Mesendoderm (in vitro differentiated cells): ENCODE data around the gene HEPHL1.

Experiments used
- DNase-seq: peaks from one replicate; pipeline ENCODE4 v3.0.0; 2013
- H2AK5ac ChIP-seq: 2 replicates; pipeline ENCODE4 v1.6.1; 2013; ENCODE audit warnings: low read length, inconsistent platforms
- H2BK120ac ChIP-seq: 2 replicates; pipeline ENCODE4 v1.6.1; 2013; ENCODE audit warnings: low read depth, mild to moderate bottlenecking, low read length, moderate library complexity, mixed read lengths
- H2BK15ac ChIP-seq: replicated peaks from 2 replicates; pipeline ENCODE4 v1.6.1; 2013; ENCODE audit warnings: low read depth, mild to moderate bottlenecking, moderate library complexity
- H2BK5ac ChIP-seq: 2 replicates; pipeline ENCODE4 v1.6.1; 2013; ENCODE audit warnings: low read length, inconsistent platforms
- H3K18ac ChIP-seq: 2 replicates; pipeline ENCODE4 v1.6.1; 2013; ENCODE audit warnings: mild to moderate bottlenecking, low read length, mixed read lengths
- H3K23ac ChIP-seq: one replicate; pipeline ENCODE4 v1.6.1; 2013; ENCODE audit warnings: low read length
- H3K27ac ChIP-seq: 2 replicates; pipeline ENCODE4 v1.5.1; 2013; ENCODE audit warnings: low read depth, mild to moderate bottlenecking, inconsistent platforms, low read length, moderate library complexity
- H3K27me3 ChIP-seq: 2 replicates; pipeline ENCODE4 v1.6.1; 2013; ENCODE audit warnings: low read length, control low read depth, mild to moderate bottlenecking, inconsistent platforms; ENCODE audit not compliant: insufficient read depth, poor library complexity
- H3K36me3 ChIP-seq: 2 replicates; pipeline ENCODE4 v1.6.1; 2013; ENCODE audit warnings: low read length, inconsistent platforms; ENCODE audit not compliant: control insufficient read depth, insufficient read depth
- H3K4ac ChIP-seq: one replicate; pipeline ENCODE4 v1.6.1; 2013; ENCODE audit warnings: low read depth, mild to moderate bottlenecking, low read length, moderate library complexity
- H3K4me1 ChIP-seq: 2 replicates; pipeline ENCODE4 v1.6.1; 2013; ENCODE audit warnings: low read depth, low read length, inconsistent platforms; ENCODE audit not compliant: control insufficient read depth
- H3K4me2 ChIP-seq: 2 replicates; pipeline ENCODE4 v1.6.1; 2013; ENCODE audit warnings: low read length
- H3K4me3 ChIP-seq: 2 replicates; pipeline ENCODE4 v1.5.1; 2013; ENCODE audit warnings: mild to moderate bottlenecking, low read length
- H3K56ac ChIP-seq: one replicate; pipeline ENCODE4 v1.6.1; 2013; ENCODE audit warnings: low read length
- H3K79me1 ChIP-seq: 2 replicates; pipeline ENCODE4 v1.6.1; 2013; ENCODE audit warnings: low read length, inconsistent platforms
- H3K79me2 ChIP-seq: 2 replicates; pipeline ENCODE4 v1.6.1; 2013; ENCODE audit warnings: mild to moderate bottlenecking, low read length; ENCODE audit not compliant: control insufficient read depth, insufficient read depth
- H3K9ac ChIP-seq: 2 replicates; pipeline ENCODE4 v1.6.1; 2013; ENCODE audit warnings: low read length, inconsistent platforms
- H4K5ac ChIP-seq: one replicate; pipeline ENCODE4 v1.6.1; 2013; ENCODE audit warnings: low read length
- H4K8ac ChIP-seq: one replicate; pipeline ENCODE4 v1.6.1; 2013; ENCODE audit warnings: low read depth, mild to moderate bottlenecking, control low read depth, low read length, moderate library complexity
- WGBS: extraction: QIAGEN DNeasy Blood & Tissue Kit; methylation state at CpG from one replicate; pipeline ENCODE4 v1.1.7; 2013; ENCODE audit warnings: low lambda C conversion rate, missing lambda C conversion rate; ENCODE audit not compliant: insufficient coverage; ENCODE audit errors: extremely low coverage; 5-methylcytosine and 5-hydroxymethylcytosine counted together

The HEPHL1 gene

GRCh38 chr11:94010136-94010535, 11.0 kb upstream of the HEPHL1 start:
- Histone ChIP-seq H2BK120ac (no peak overlapping the region), H3K27me3 (no peaks in the 10 kb centered on the region), H3K4me3 (no peak overlapping the region), H3K18ac (no peak overlapping the region), H3K9ac (no peak overlapping the region), H3K4me1 (no peaks in the 10 kb centered on the region), H3K4ac (no peak overlapping the region), H2BK15ac (no peak overlapping the region), H3K27ac (no peak overlapping the region), H3K79me2 (no peaks in the 10 kb centered on the region), H4K8ac (no peak overlapping the region), H2AK5ac (no peak overlapping the region), H3K23ac (no peak overlapping the region), H3K56ac (no peak overlapping the region), H3K36me3 (no peaks in the 10 kb centered on the region), H2BK5ac (no peak overlapping the region), H3K79me1 (no peaks in the 10 kb centered on the region), H3K4me2 (no peak overlapping the region), H4K5ac (no peak overlapping the region)
- WGBS, result no CpG with 5 or more reads among the region's 1 CpG
- DNase-seq, result no peak

GRCh38 chr11:94011478-94011877, 9.7 kb upstream of the HEPHL1 start:
- no CpG with 5 or more reads among the region's 3 CpGs for WGBS

GRCh38 chr11:94017446-94017845, 3.7 kb upstream of the HEPHL1 start:
- no peaks in the 10 kb centered on the region for H3K79me1 ChIP-seq
- no peak overlapping the region for H2BK5ac ChIP-seq

More at GRCh38 chr11:94011478-94011877, 9.7 kb upstream of the HEPHL1 start:
- Histone ChIP-seq H4K8ac (no peak overlapping the region), H2BK5ac (no peak overlapping the region), H2BK15ac (no peak overlapping the region), H3K4me3 (no peak overlapping the region), H3K27me3 (no peaks in the 10 kb centered on the region), H4K5ac (no peak overlapping the region), H3K36me3 (no peaks in the 10 kb centered on the region), H3K4ac (no peak overlapping the region), H3K9ac (no peak overlapping the region), H3K27ac (no peak overlapping the region), H3K56ac (no peak overlapping the region), H3K4me1 (no peaks in the 10 kb centered on the region), H2BK120ac (no peak overlapping the region), H3K4me2 (no peak overlapping the region), H3K23ac (no peak overlapping the region), H3K79me2 (no peaks in the 10 kb centered on the region), H3K18ac (no peak overlapping the region), H2AK5ac (no peak overlapping the region), H3K79me1 (no peaks in the 10 kb centered on the region)
- no peak for DNase-seq

GRCh38 chr11:94018721-94019120, 2.4 kb upstream of the HEPHL1 start:
- Histone ChIP-seq H2BK120ac (no peak overlapping the region), H3K4me3 (no peak overlapping the region), H3K36me3 (no peaks in the 10 kb centered on the region), H3K9ac (no peak overlapping the region), H2AK5ac (no peak overlapping the region), H4K5ac (no peak overlapping the region), H2BK5ac (no peak overlapping the region), H3K79me1 (no peaks in the 10 kb centered on the region), H3K56ac (no peak overlapping the region), H2BK15ac (no peak overlapping the region), H3K4me1 (no peaks in the 10 kb centered on the region), H3K79me2 (no peaks in the 10 kb centered on the region), H3K4me2 (no peak overlapping the region), H4K8ac (no peak overlapping the region), H3K27me3 (no peaks in the 10 kb centered on the region), H3K4ac (no peak overlapping the region), H3K27ac (no peak overlapping the region), H3K18ac (no peak overlapping the region), H3K23ac (no peak overlapping the region)
- WGBS, result no CpG with 5 or more reads among the region's 4 CpGs
- DNase-seq, result no peak

More at GRCh38 chr11:94017446-94017845, 3.7 kb upstream of the HEPHL1 start:
- H2AK5ac ChIP-seq, result no peak overlapping the region
- no peak overlapping the region for H3K18ac ChIP-seq
- no peak for DNase-seq
- H2BK15ac ChIP-seq, result no peak overlapping the region
- H3K23ac ChIP-seq, result no peak overlapping the region
- no peak overlapping the region for H3K9ac ChIP-seq
- no peak overlapping the region for H4K5ac ChIP-seq
- no peak overlapping the region for H3K4me2 ChIP-seq
- no peaks in the 10 kb centered on the region for H3K79me2 ChIP-seq
- H2BK120ac ChIP-seq, result no peak overlapping the region
- no peaks in the 10 kb centered on the region for H3K36me3 ChIP-seq
- H3K27ac ChIP-seq, result no peak overlapping the region
- H4K8ac ChIP-seq, result no peak overlapping the region
- H3K4me1 ChIP-seq, result no peaks in the 10 kb centered on the region
- no peak overlapping the region for H3K4me3 ChIP-seq
- H3K56ac ChIP-seq, result no peak overlapping the region
- no peaks in the 10 kb centered on the region for H3K27me3 ChIP-seq
- no peak overlapping the region for H3K4ac ChIP-seq

- no peak overlapping the region for H2BK15ac ChIP-seq
- H3K79me1 ChIP-seq, result no peaks in the 10 kb centered on the region
- no peak overlapping the region for H3K4me3 ChIP-seq
- H2BK5ac ChIP-seq, result no peak overlapping the region
- H3K4ac ChIP-seq, result no peak overlapping the region
- no peak overlapping the region for H3K56ac ChIP-seq
- no peak overlapping the region for H3K4me2 ChIP-seq
- H3K4me1 ChIP-seq, result no peaks in the 10 kb centered on the region
- no peak overlapping the region for H3K27ac ChIP-seq
- no peak overlapping the region for H4K5ac ChIP-seq
- H3K27me3 ChIP-seq, result no peaks in the 10 kb centered on the region
- no peak overlapping the region for H4K8ac ChIP-seq
- no peak overlapping the region for H2BK120ac ChIP-seq
- DNase-seq, result no peak
- no peak overlapping the region for H3K23ac ChIP-seq
- H3K36me3 ChIP-seq, result no peaks in the 10 kb centered on the region
- H3K9ac ChIP-seq, result no peak overlapping the region
- no peak overlapping the region for H2AK5ac ChIP-seq
- no peak overlapping the region for H3K18ac ChIP-seq
- no CpG with 5 or more reads among the region's 2 CpGs for WGBS
- H3K79me2 ChIP-seq, result no peaks in the 10 kb centered on the region
Observed at GRCh38 chr11:94023856-94024255, 2.7 kb downstream of the HEPHL1 start.

GRCh38 chr11:94024547-94024946, 3.4 kb downstream of the HEPHL1 start:
- Histone ChIP-seq H3K9ac (no peak overlapping the region), H3K23ac (no peak overlapping the region), H3K36me3 (no peaks in the 10 kb centered on the region), H3K4me2 (no peak overlapping the region), H4K5ac (no peak overlapping the region), H3K27me3 (no peaks in the 10 kb centered on the region), H4K8ac (no peak overlapping the region), H3K79me2 (no peaks in the 10 kb centered on the region), H2BK15ac (no peak overlapping the region), H2BK120ac (no peak overlapping the region), H3K18ac (no peak overlapping the region), H3K4me3 (no peak overlapping the region), H3K4ac (no peak overlapping the region), H3K79me1 (no peaks in the 10 kb centered on the region), H3K56ac (no peak overlapping the region), H3K27ac (no peak overlapping the region), H3K4me1 (no peaks in the 10 kb centered on the region), H2BK5ac (no peak overlapping the region), H2AK5ac (no peak overlapping the region)
- no CpG with 5 or more reads among the region's 2 CpGs for WGBS
- no peak for DNase-seq
